Posterior vena cava (tissue), 2 donors: Measurements from ENCODE around the gene STOX2. TPM values are rescaled to one million over a fixed set of nuclear protein-coding genes. Genes with fewer than 3 reads are reported as not detected.
"Not testable (repeated sequence)": the region's sequence is repeated elsewhere in the genome, so short reads cannot be mapped to it uniquely, and the experiment has no call there.

Source experiments
- DNase-seq: peaks from one replicate; pipeline ENCODE4 v3.0.0-alpha.2; 2020; ENCODE audit warnings: low spot score
- intact Hi-C, 2 donors: fragments of 100-400 bp; cut with DNase I; formaldehyde crosslinking; loops; one replicate each; pipeline versions ENCODE4 v1.14.1 to v1.14.2; 2022 to 2023
- total RNA-seq, 2 donors: library from RNA; stranded (reverse); fragmentation: NEBNext Ultra II Directional; extraction: Animal tissue kit (Norgen Biotek cat#: 25700); gene quantifications; one replicate each; pipeline ENCODE4 v1.2.1, GENCODE V29; 2021
- donor health status: DM: yes; HTN: yes; CAD: no.
- donor health status: DM: yes; HTN: yes; CAD: no.

Gene STOX2
- total RNA-seq, 2 donors from 2014 or later: 6.5 to 6.9 TPM

DNA sequence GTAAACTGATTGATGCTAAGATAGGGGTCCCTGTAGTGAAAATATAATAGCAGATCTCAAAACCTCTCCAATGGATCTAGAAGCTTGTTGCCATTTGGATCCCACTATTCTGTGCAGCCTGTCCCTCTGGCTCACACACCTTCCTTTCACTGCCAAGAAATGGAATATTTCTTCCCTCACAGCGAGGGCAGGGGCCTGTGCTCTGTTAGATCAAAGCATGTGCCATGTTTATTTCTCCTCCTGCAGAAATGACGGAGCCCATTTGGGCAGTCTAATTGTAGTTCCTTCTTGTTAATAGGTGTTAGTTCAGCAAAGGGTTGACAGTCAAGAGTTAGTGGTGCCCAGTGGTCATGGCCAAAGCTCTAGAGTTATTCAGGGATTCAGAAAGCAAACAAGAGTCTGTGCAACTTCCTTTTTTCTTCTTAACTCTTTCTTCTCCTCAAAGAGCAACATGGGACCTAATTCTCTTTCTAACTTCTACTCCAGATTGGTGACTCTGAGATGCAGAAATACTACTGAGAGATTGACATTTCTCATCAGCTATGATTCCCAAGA lies 106.8 kb downstream of the STOX2 start:
- no peak for DNase-seq
- intact Hi-C loops: no loop called here

DNA sequence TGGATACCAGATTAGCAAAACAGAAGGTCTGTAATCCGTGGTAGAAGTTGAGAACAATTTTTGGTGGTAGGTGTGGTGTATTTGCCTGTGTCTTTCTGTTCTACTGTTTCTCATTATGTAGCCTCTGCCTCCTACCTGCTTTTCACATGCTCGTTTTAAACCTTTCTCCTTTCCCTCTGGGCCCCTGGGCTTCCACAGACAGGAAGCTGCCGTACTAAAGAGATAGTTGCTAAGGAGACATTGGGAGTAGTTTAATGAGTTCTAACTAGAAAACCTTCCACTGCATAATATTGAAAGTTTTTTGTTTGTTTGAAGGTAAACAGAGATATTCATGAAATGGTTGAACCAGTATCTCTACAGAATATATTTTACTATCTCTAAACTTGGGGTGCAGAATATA lies 107.8 kb downstream of the STOX2 start:
- intact Hi-C loops: no loop called here
- no peak for DNase-seq

DNA sequence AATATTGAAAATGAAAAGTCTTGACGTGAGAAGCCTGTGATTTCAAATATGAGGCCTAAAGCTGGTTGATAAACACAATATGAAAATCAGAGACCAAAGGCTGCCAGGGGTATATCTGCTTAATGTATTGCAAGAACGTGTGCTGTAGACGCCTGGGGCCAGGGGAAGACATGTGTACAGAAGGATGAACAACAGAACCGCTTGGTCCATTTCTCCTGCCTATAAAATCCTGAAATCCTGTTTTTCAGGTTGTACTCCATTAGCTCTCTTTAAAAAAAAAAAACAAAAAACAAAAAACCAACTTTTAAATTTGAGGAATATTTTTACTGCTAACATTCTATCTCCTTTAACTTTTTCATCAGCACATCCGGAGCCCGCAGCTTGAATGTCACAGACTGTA lies 109.2 kb downstream of the STOX2 start:
- DNase-seq: no peak
- intact Hi-C loops: no loop called here

DNA sequence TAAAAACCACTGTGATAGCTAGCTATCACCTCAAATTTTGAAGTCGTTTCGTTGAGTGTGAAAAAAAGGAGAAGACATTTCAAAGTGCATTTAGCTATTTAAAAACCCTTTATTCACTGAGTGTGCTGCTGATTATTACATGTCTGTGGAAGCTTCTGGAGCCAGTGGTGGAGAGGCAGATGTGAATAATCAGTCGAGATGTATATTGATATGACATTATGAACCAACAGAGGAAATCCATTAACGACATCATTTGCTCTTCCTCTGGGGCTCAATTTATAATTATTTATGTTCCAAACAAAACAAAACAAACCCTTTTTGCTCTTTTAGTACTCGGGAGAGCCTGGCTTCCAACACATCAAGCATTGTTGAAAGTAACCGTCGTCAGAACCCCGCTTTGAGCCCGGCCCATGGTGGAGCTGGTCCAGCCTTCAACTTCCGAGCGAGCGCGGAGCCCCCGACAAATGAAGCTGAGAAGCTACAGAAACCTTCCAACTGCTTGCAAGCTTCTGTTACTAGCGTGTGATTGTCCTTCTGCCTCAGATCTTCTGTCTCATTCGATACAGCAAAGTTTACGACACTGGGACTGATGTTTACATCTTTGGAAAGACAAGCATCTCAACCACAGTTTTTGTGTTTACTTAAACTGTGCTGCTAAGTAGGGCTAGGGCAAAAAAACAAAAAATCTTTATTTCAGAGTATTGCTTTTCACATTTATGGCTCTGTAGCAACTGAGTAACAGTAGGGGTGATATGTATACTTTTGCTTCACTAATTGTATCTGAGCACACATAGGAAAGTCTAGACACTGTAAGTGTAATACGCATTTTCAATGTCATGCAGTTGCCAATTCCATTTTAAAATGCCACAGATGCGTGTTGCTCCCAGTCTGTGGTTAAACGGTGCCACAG lies 111.9 kb downstream of the STOX2 start:
- intact Hi-C loops: no loop called here
- DNase-seq: no peak

DNA sequence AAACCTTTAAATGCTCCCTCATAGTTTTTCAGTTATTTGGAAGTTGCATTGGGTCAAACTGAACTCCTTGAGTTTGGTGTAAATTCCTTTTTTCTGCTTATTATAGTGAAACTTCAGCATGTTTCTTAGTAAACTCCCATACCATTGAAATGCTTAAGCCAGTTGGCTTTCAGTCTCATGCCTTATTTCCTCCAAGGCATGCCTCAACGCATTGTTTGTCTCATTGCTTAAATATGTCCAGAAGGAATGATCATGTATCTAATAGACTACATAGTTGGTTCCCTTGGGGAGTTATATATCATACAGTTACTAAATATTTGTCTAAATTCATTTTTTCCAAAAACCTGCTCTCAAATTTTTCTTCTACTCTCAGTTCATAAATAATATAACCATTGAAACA lies 114.0 kb downstream of the STOX2 start:
- intact Hi-C loops: no loop called here
- no peak for DNase-seq

DNA sequence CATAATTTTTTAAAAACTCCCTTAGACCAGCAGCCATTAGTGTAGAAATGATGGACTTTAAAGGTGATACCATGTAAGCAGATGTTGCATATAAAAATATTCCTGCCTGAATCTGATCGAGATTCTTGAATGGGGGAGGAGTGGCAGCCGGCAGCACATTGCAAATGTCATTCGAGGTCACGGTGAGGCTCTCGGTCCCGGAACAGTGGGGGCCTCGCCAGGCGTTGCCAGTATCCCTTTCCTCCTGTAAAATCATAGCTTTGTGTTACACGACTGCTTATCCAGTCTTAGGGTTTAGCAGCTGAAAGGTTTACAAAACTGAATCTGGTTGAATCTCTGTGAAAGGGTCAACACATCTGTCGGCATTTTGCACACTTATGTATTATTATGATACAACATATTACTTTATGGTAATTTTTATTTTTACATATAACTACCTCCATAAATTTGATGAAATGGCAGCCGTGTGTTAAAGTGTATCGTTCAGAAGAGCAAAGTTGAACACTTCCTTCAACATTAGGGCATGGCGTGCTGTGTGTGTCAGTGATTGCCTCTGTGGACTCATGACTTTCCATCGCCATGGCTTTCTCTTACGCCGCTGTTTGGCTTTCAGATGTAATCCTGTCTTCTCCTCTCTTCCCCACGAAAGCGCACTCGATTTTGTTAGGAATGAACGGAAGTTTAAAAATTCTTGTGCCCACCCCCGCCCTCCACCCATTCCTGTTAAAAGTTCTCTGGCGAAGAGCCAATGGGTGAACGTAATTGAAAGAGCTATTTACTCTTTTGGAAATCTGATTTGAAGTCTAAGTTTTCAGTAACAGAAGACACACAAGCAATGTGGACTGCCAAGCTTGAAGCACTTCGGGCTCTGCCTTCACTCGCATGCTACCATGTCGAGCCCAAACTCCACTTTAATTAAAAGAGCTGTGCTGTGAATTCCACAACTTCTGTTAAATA lies 114.8 kb downstream of the STOX2 start:
- no peak for DNase-seq
- intact Hi-C loops: loop anchor here in 1 of 2 donors (10.0 kb wide), 1 partner anchor 725 kb away; no protein-coding TSS in a partner anchor

DNA sequence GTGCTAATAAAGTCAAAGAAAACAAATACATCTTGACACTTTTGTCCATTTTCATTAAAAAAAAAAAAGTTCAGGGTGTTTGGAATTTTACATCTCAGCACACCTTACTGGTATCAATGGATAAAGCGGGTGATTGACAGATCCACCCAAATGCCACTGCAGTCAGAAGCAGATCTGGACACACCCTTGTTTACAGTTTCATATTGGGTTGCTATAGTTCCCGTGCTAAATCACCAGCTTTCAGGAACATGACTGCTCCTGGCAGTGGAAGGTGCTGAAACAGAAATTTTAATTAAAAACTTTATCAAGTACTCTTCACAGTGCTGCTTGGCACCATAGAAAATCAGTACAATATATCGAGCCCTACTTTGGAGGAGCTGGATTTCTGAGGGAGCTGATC lies 116.3 kb downstream of the STOX2 start:
- intact Hi-C loops: loop anchor here in 1 of 2 donors (10.0 kb wide), 1 partner anchor 727 kb away; no protein-coding TSS in a partner anchor
- DNase-seq: no peak

DNA sequence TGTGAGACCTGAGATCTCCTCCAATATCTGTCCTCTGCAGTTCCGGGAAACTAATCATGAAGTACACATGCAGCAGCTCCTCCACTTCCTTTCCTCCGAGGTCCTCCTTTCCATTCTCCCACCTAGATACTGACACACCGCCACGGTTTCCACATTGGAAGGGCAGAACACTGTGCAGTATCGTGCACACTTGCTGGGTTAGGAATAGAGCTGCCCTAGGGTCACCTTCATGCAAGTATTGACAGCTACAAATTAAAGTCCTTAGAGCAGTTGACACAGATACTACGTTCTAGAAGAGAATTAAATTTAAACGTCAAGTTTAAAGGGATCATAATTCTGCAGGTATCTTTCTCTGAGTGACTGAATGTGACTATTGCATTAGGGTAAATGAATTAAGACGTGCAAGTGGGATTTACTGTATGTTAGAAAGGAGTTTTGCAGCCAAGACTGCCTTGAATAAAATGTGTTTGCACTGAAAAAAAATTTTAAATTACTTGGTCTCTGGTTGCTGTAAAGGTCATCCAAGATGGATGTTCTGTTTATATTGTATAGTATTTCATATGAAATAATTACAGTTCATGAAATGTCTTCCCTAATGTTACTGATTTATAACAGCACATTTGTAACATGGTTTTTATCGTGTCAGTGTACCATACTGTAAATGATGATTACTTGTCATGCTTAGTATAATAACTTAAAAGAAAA lies 117.7 kb downstream of the STOX2 start:
- intact Hi-C loops: loop anchor here in 1 of 2 donors (10.0 kb wide), 1 partner anchor 728 kb away; no protein-coding TSS in a partner anchor

DNA sequence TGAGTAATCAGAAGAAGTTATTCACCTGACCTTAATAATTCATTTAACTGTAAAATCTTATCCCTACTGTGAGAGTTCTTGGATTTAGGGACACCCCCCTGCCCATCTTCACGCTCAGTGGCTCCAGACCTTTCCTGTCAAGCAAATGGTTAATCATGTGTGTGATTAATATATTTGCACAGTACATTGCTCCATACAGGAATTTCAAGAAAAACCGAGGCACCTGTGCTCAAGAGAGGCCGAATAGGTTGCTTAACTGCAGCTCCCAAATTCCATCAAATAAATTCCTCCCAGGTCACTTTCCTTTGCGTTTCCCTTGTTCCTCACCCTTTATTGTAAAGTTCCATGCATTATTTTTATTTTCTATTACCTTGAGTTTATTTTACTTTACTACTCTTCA lies 119.5 kb downstream of the STOX2 start:
- no peak for DNase-seq
- intact Hi-C loops: loop anchor here in 1 of 2 donors (10.0 kb wide), 1 partner anchor 730 kb away; no protein-coding TSS in a partner anchor

More for the DNA sequence above, 117.7 kb downstream of the STOX2 start:
- DNase-seq: no peak

DNA sequence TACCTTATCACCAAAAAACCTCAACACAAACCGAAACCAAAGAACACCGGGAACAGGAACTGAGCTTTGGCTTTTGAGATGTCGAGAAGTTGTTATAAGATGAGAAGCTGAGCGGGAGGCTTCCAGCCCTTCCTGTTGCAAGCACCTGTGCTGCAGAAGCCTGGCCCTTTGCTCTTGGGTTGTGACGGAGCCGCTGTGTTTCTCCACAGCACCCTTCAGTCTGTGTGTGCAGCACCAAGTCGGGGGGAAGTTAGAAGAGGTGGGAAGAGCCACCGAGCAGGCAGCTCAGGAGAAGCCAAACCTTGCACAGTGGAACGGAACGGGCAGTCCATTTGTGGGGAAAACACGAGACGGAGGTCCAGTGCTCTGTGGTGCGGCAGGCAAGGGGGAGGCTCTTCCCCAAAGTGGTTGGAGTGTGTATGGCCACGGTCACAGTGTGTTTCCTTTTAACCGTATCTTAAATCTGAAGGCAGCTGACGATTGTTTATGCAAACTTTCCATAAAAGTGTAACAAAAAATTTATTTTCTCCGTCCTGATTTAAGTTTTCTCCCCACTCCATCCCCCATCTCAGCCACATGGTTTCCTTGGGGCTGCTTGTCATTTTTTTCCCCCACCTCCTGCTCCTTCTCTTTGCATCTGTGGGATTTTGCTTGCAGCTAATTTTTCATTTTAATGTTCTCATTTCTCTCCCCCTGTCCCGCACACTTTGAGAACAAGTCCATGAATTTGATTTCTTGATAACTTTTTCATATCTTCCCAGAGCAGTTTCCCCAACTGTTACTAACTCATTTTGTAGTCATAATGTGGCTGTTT lies 123.7 kb downstream of the STOX2 start:
- no peak for DNase-seq
- intact Hi-C loops: loop anchor here in 1 of 2 donors (10.0 kb wide), 1 partner anchor 734 kb away; no protein-coding TSS in a partner anchor

DNA sequence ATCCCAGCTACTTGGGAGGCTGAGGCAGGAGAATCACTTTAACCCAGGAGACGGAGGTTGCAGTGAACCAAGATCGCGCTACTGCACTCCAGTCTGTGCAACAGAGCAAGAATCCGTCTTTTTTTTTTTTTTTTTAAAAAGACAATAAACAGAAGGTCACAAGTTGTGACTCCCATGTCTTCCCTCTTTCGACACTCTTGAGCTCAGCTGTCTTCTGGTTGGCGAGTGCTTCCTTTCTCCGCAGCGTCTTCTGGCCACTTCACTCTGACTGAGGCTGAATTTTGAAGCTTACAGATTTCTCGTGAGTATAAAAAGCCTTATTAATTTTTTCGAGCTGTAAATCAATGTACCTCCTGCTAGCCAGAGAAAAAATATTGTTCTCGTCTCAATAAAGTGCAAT lies 124.9 kb downstream of the STOX2 start:
- intact Hi-C loops: no loop called here

DNA sequence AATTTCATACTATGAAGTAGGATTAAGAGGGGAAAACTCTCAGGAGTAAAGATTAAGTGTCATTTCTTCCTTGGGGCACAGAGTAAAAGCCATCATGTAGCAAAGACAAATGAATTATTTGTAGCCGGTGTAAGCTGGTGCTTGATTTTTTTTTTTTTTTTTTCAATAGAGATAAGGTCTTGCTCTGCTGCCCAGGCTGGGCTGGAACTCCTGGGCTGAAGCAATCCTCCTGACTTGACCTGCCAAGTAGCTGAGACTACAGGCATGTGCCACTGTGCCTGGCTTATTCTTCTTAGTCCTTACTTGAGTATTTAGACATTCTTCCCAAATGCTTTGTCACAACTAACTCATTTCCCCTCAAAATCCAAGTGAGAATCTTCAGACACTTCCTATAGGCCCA lies 125.7 kb downstream of the STOX2 start:
- DNase-seq: no peak
- intact Hi-C loops: no loop called here

More for the DNA sequence above, 124.9 kb downstream of the STOX2 start:
- no peak for DNase-seq

DNA sequence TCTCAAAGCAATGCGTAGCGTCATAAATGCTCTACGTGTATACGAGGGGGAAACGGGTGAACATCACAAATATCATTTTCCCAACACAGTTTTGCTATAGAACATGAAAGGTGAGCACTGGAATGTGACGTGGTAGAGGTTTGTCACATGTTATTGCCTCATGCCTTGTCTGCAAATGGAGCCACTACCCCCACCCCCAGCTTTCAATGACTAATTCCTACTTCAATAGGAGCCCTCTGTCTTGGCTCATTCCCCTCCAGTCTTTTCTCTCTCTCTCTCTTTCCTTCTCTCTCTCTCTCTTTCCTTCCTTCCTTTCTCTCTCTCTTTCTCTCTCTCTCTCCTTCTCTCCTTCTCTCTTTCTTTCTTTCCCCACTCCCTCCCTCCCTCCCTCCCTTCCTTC lies 127.0 kb downstream of the STOX2 start:
- intact Hi-C loops: no loop called here
- DNase-seq: no peak

DNA sequence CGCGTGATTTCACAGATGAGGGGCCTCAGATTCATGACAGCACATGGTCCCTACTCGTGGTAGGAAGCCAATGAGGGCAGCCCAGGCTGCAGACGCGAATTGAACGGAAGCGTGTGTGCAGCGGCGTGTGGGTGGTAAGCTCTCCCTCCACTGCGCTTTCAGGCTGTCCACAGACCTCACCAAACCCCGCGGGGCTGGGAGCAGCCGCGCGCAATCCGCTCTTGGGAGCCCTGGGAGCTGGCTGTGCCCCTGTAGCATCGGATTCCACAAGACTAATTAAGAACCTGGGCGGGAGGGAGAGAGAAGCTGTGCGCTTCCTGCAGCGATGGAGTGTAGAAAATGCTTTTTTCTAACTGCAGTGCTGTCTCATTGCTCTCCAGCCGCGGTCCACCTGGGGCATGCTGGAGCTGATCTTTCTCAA lies 134.9 kb downstream of the STOX2 start:
- intact Hi-C loops: no loop called here
- no peak for DNase-seq

DNA sequence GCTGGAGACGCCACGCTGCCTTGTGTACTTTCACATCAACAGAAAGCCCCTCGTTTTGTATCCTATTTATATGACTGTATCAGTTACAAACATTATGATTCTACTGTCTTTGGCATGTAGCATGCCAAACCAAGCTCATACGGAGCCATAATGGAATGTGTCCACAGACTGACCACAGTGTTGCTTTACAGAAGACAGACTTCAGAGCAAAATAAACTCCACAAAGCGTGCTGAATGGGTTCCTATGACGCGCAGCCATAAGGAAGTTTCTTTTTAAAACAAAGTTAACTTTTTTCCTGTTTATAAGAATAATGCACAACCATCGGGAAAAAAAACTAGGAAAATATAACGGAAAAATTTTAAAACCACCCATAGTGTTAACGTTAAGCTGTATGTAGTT lies 136.0 kb downstream of the STOX2 start:
- intact Hi-C loops: no loop called here
- DNase-seq: no peak

DNA sequence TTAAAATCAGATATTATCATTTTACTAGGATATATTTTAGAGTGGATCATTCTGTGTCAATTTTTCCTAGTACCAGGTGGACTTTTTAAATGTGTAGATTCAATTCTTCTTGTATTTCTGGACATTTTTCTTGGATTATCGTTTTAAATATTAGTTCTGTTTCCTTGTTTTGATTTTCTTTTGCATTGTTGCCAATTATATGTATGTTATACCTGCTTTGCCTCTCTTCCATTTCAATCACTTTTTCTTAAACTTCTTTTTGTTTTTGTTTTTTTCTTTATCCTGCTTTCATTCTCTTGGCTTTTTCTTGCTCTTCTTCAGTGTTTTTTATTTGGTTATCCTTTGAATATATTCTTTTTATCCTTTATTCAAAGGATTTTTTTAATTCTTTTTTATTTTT lies 141.0 kb downstream of the STOX2 start:
- intact Hi-C loops: no loop called here

DNA sequence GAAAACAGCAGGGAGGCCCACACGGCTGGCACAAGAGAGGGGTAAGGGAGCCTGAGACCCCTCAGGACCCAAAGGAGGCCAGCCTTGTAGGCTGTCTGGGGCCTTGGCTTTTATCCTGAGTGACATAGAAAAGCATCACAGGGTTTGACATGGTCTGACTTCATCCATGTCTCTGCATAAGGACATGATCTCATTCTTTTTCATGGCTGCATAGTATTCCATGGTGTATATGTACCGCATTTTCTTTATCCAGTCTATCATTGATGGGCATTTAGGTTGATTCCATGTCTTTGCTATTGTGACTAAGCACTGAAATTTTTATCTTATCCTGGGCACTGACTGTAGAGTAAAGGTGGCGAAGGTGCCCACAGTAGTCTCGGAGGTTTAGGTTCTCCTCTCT lies 146.2 kb downstream of the STOX2 start:
- intact Hi-C loops: loop anchor here in 1 of 2 donors (5.0 kb wide), 1 partner anchor 1344 kb away; no protein-coding TSS in a partner anchor
- DNase-seq: not testable (repeated sequence)

More for the DNA sequence above, 141.0 kb downstream of the STOX2 start:
- no peak for DNase-seq

DNA sequence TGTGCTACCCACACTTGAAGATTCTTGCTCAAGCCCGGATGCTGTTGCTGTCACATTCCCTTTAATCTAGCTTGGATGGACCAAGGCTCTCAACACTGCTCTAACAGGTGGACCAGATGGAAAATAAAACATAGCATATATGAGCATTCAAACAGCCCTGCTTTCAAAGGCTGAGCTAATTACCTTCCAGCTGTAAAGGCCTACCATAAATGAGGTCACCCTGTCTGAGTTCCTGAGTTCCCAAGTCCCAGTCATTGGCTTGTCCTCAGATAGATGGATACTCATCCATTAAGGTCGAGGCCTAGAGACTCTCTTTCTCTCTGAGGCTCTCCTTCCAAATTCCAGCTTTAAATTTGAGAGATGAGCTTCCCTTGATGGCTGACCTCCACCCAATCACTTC lies 147.5 kb downstream of the STOX2 start:
- intact Hi-C loops: loop anchor here in 1 of 2 donors (5.0 kb wide), 1 partner anchor 1345 kb away; no protein-coding TSS in a partner anchor
- no peak for DNase-seq
